GM23248 (cell line): ENCODE measurements around the gene RNFT2.

ENCODE experiments used
- EZH2 ChIP-seq: fragments of 200-600 bp; sonication (generic); IDR thresholded peaks from 2 replicates; pipeline ENCODE4 v1.6.1; 2018; ENCODE audit warnings: antibody characterized with exemption, mild to moderate bottlenecking; ENCODE audit not compliant: insufficient read depth, poor library complexity, severe bottlenecking
- EZH2phosphoT487 ChIP-seq: fragments of 200-600 bp; sonication (generic); IDR thresholded peaks from 2 replicates; pipeline ENCODE4 v1.6.1; 2018; ENCODE audit warnings: antibody characterized with exemption, moderate library complexity, mild to moderate bottlenecking, low read depth; ENCODE audit not compliant: insufficient read depth

DNA sequence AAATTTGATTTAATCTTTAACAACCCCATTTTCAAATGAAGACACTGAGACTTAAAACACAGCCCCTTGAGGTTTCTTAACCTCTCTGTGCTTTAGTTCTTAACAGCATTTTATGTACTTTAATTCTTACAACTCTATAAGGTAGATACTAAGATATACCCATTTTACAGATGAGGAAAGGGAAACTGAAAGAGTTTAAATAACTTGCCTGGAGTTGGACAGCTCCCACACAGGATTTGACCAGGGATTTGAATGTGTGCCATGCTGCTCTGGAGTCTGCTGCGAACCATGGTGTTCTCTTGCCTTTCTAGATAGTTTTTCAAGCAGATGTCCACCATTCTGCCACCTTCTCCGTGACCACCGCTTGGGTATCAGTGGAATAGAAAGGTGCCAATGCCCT lies 28.2 kb downstream of the RNFT2 start:
- TF ChIP-seq EZH2phosphoT487 (no peak), EZH2 (no peak)
